NCI-H446 (cell line): ENCODE measurements around the gene C2CD2.

Experiments used
- DNase-seq, 2 experiments: peaks; one replicate each; lab custom pipeline; 2025; lab: John Stamatoyannopoulos, UW

C2CD2 gene

DNA sequence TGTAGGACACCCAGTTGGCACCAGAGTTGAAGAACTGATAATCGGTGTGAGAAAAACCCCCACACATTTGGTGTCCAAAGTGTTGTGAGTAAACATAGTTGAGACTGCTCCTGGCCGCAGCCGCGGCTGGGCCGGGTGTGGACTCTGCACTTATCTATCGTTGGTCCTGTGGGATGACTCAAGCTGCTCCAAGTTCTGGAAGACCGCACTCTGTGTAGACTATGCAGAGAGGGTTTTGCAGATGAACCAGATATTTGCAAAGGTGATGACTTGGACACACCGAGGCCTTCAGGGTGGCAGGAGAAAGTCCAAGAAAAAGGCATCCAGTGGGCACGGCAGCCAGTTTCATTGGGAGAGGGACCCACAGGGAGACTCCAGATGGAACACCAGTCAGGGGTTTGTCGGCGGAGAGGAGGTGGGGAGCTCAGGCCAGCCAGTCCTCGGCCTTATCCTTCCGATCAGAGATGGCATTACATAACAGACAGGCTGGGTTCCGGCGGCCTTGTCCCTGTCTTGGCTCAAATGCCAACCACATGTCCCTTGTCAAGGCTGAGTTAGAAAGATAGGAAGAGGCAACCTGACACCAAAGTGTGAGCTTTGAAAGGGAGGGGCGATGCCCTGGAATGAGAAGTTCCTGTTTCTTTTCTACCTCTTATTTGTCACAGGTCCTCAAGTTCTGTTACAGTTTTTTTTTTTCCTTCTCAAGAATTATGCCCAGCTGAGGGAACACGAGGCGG is 21.1 kb downstream of the C2CD2 start:
- DNase-seq, result no peak

DNA sequence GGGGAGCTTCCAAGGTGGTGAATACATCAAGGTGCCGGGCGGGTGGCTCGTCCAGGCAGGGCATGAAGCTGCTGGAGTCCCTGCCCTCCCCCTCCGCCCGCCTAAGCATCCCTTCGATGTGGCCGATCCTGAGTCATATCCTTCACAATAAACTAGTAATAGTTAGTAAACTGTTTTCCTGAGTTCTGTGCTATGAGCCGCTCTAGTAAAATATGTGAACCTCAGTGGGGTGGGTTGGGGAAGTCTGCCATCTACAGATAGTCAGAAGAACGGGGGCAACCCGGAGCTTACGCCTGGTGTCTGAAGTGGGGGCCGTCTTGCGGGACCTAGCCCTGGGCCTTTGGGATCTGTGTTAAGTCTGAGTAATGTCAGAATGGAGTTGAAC is 21.6 kb downstream of the C2CD2 start:
- DNase-seq, result no peak

DNA sequence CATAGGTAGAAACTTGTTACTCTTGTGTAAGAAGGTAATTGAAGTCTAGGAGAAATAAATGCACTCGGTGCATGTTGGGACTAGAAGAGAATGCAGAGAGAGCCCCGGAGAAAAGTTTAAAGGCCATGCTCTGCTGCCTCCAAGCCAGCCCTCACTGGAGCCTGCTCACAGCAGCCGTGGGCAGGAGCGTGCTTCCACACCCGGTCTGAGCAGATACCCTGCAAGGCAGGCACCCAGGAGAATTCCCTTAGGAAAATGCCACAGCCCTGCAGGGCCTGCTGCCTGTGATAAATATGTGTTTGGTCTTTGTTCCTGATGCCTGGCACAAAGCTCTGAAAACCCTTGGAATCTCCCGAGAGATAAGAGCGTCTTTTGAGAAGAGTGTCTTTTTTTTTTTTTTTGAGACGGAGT is 22.8 kb downstream of the C2CD2 start:
- DNase-seq, result no peak

DNA sequence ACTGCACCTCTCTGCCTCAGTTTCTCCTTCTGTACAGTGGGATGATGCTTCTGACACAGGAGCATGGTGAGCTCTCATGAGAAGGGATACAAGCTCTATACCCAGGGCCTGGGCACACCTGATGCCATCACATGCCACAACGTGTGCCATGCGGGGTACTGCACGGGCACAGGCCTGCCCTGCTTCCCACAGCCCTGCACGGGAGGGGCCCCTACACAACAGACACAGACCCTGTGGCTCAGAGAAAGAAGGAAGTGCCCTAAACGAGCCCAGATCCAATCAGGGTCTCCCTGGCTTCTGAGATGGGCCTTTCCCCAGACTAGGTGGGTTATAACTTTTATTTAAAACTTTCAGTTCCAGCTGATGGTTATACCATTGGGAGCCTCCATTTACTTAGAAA is 24.6 kb downstream of the C2CD2 start:
- no peak for DNase-seq

DNA sequence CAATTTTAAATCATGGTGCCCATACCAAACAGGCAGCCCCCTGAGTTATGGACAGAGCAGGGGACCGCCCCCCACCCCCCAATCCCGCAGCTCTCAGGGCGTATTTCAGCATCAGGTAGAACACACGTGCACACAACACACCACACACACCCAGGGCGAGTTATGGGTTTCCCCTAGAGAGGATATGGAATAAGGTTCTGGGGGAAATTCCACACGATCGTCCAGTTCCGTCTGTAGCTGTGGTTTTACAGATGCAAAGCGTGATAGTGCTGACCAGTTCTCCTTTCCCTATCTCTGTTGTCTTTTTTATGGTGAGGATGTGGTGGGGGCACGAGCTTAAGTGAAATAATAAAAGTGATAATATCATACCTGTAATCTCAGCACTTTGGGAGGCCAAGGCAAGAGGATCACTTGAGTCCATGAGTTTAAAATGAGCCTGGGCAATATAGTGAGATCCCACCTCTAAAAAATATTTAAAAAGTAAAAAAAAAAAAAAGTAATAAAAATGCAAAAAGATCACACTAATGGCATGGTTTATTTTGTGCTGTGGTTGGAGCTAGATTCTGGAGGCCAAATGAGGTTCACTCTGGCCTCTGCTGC is 25.1 kb downstream of the C2CD2 start:
- DNase-seq, result no peak

DNA sequence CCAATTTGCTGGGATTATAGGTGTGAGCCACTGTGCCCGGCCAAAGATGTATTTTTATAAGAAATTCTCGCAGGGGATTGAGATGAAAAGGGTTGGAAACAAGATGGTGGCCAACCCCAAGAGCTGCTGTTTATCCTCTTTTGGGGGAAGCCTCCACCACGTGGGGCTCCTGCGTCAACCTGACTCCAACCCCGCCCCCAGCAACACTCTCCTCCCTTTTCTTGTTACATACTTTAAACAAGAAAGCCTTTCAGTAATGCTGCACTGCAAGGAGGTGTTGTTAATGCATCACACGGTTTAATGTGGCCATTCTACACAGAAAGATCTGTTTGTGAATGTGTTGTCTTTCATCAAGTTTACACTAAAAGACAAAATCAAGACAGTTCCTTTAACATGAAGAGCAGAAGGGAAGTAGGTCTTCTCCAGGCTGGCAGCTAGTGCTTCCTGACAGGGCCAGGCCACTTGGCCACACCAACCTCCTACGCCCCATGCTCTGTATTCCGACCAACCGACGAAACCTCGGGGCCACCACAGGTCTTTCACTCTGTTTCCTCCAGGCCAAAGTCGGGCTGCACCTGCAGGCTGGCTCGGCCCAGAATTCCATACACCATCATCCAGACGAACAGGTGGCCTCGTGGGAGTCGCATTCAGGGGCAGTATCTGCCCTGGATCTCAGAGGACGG is 25.9 kb downstream of the C2CD2 start:
- DNase-seq, result no peak

DNA sequence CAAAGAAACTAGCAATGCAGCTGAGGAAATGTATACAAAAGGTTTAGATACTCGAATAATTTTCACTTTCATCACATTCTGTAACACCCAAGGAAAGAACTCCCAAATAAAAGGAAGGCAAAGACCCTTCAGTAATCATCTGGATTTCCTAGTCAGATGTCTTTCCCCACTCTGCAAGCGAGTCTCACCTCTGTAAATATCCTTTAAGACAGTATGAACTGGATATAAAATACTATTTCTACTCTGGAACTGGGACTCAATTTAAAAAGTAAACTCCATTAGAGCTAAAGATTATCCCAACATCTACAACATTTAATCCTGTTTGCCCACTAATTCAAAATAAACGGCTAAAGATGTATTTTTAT is 27.0 kb downstream of the C2CD2 start:
- no peak for DNase-seq

DNA sequence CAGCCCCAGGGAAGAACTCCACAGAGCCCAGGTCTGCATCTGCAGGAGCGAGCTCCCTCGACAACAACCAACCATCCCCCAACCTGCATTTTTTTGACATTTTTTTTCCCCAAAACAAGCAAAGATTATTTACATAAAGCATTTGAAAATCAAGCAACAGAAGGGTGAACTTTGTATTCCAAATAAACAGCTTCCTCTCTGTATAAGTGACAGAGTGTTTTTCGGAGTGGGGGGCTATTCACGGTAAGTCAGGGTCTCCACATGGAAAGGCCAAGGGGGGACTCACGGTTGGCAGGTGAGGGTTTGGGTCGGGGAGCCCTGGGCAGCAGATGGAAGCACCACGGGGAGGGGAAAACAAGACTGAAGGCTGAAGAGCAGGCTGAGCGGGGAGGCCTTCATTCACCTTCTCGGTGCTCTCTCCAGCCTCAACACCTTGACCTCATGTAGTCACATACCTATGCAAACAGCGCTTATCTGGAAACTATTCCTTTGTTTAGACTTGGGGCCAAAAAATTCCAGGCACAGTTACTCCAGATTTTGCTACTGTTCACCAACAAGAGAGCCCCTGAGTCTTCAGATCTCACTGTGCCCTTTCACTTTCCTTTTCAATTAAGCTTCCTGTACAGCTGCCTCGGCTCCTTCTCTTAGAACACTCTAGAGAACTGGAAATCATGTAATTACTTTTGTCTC is 27.6 kb downstream of the C2CD2 start:
- DNase-seq, result no peak

DNA sequence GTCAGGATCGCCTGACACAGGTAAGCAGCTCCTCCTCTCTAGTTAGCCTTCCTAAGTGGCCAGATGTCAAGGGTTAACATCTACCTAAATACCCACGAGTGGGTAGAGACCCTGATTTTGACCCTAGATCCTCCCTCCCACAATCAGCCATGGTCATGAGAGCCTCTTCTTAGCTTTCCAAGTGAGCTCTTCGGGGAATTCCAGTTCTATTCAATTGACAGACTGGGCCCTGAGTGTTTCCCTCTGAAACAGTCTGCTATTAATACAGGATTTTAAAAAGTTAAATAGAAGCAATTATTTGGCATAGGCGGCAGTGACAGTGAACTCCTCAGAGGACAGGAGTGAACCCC is 28.1 kb downstream of the C2CD2 start:
- no peak for DNase-seq

DNA sequence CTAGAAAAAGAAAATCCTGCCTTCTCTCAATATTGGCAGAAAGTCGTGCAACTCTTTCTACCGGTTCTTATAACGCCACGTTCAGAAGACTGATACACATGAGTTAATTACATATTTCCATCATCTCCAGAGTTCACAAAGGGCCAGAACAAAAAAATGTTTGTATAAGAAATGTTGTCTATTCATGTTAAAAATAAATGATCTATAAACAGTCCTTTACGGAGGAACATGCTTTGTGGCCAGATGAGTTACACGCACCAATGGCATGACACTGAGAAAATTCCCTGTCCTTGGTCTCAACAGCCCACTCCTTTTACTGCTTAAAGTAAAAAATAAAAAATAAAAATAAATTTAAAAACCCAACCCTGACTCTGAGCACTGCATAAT is 29.5 kb downstream of the C2CD2 start:
- no peak for DNase-seq

DNA sequence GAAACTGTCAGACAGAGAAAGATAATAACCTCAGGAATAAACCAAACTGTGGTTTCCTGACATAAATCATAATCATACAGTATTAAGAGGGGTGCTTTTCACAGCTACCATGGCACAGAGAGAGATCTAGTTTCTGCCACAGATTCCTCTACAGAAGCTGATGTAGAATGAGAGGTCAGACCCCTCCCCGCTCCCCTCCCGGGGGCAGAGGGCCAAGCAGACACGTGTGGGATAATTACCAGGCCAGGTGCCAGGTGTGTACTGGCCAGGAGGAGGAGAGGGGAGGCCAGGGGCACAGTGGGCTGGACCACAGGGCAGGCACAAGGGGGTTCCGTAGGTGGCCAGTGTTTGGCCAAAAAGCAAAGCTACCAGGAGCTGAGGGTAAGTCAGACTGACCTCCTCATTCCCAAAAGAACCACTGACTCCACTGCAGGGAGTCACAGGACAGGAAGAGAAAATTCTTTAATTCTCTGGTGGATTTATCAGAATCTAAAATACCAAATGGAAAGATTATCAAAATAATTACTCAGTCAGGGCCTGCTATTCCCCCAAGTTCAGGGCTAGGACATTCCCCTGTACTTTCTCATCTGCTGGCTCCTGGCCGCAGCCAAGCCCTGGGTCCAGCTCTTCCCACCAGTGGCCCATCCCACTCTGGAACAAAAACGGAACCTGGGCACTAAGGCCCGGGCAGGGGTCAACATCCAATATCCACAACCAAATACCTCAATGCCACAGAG is 30.0 kb downstream of the C2CD2 start:
- DNase-seq, result no peak

DNA sequence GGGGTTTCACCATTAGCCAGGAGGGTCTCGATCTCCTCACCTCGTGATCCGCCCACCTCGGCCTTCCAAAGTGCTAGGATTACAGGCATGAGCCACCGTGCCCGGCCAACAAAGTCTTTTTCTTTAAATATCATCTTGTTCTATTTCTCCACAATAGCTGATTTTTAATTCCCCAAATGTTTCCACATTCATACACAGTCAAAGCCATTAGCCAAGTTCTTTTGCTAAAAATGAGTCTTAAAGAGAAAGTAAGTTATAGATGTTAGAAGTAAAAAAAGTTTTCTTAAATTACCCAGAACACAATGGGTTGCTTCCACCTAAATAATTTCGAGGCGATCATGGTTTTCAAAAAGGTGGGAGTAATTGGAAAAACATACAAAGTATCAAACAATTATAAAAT is 30.6 kb downstream of the C2CD2 start:
- DNase-seq, result no peak

DNA sequence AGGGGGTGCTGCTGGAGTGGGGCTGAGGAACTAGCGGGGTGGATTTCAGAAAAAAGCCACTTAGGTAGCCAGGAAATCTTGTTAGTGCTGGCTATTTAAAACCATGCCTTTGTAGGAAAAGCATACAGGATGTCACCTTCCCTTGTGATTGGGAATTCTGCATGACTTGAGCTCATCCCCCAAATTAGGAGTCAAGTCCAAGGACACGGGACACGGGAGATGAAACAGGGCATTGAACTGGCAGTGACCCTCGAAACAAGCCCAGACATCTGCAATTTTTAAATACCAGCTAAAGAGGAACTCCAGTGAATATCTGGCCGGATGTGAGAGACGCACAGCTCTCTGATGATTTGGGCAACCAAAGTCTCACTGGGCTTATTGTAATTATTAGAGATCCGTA is 32.8 kb downstream of the C2CD2 start:
- DNase-seq, result no peak

DNA sequence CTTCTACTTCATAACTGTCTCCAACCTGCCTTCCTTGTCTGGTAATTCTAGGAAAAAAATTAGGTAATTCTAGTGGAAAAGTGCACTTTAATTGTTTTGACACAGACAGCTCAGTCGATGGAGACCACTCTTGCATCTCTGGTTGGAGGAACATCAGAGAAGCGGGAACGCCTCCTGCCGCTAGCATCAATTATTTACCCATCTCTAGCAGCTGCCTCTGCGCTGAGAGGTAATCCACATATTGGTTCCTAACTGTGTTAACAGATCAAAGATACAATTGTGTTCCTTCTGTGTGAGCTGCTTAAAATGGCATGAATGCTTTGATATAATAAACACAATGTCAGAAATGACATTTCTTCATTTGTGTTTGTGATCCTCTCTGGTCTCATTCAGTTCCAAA is 33.3 kb downstream of the C2CD2 start:
- no peak for DNase-seq

DNA sequence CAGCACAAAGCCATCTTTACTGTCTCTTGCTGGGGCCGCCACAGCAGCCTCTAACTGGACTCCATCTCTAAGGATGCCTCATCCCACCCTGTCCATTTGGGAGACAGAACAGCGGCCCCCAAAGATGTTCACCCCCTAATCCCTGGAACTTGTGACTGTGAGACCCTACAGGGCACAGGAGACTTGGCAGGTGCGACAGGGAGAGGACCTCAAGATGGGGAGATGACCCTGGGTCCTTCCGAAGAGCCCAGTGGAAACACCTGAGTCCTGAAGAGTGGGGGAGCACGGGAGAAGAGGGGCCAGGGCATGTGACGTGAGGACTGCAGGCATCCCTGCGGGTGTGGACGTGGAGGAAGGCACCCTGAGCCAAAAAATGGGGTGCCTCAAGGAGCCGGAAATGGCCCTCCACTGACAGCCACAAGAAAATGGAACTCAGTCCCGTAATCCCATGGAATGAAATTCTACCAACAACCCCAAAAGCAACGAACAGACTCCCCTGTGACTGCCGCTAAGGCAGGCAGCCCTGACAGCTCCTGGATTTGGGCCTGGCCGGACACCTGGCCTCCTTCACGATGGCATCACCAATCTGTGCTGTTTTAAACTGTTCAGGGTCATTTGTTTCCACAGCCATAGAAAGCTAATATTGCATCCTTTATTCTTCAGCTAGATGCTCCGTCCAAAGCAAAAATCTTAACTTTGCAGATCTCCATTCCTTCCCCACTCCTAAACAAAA is 34.0 kb downstream of the C2CD2 start:
- DNase-seq, result no peak

DNA sequence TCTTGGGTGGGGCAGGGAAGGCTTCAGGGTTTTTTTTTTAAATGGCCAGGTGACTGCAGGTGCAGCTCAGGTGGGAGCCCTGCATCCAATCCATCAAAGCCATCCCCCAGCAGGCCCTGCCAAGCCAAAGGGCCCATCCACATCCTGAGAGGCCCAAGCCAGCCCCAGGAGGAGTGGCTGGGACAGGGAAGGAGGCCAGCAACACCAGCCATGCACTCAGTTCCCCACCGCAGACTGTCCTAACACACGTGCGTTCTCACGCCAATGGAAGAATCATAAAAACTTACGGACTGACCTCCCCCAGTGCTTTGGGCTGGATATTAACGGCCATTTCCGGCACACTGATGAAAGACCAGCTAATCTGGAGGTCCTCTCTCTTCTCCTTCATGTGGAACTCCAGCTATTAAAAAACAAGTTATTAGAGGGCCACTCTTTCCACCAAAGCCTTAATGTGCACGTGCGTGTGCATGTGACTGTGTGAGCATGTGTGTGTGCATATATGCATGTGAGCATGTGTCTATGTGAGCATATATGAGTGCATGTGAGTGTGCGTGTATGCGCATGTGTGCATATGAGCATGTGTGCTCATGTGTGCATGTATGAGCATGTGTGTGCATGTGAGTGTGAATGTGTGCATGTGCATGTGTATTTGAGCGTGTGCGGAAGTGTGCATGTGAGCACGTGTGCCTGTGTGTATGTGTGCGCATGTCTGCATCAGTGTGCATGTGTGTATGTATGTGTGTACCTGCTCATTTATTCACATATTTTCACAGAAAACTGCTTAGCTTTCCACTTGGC is 35.1 kb downstream of the C2CD2 start:
- no peak for DNase-seq

DNA sequence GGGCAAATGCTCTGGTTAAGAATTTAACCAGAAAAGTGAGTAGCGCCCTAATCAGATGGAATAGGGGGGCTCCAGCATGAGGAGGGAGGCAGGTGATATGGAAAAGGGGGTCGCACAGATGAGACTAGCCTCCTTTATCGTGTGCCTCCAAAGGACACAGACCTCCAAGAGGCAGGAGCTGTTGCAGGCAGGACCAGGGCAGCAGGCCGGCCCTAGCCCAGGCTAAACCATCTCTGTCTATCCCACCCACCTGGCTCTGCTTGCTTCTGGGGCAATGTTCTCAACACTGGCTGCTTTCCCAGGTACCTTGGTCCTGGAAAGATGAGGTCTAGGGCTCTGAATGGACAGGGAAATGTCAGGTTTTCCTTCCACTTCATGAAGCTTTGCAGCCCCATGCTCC is 36.3 kb downstream of the C2CD2 start:
- no peak for DNase-seq

DNA sequence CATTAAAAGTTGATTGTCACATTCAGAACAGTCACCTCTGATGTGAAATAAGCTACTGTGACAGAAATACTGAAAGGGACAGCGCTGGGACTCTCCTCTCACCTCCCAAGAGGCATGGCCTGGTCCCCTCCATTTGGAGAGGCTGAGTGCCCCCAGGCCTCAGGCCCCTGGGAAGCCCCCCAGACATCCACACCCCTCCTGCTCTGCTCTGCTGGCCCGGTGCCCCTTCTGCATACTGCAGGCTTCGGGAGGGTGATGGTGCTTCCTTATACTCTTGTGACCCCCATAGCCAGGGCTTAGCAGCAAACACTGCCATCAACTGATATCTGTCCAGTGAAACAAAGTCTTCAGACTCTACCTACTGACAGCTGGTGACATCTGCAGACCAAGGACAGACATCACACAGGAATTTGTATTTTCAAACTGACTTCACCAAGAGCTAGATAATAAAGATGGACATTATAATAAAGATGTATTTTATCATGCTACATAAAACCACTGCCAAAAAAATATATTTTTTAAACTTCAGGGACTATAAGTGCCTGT is 36.9 kb downstream of the C2CD2 start:
- DNase-seq, result no peak

DNA sequence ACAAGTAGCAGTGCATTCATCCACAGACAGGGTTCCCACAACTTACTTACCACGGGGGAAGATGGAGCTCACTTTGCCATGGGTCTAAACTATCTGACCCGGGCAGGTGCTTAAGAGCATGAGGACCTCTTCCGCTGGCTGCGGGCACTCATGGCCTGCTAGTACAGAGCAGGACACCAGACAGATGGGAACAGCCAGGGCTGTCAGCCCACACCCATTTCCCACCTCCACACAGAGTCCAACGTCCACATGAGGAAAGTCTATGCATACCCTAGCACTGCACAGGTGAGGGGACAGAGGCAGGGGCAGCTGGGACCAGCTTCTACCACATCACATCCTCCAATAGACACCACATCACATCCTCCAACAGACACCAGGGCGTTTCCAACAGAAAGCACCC is 38.9 kb downstream of the C2CD2 start:
- no peak for DNase-seq

DNA sequence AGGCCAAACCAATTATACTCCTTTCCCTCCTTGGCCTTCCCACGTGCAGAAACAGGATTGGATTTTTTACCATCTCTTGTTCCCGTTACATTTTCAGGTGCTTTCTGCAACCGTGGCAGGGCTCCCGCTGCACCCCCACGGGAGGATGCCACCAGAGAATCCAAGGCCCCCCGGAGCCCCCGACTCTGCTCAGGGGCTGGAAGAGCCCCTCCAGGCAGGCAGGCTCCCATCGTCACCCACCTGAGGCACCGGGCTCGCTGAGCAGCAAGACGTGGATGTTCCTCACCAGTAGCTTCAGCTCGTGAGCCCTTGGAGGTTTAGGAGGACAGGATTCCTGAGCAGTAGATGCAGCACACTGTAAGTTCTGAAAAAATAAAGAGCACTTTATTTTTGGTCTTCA is 39.5 kb downstream of the C2CD2 start:
- no peak for DNase-seq

DNA sequence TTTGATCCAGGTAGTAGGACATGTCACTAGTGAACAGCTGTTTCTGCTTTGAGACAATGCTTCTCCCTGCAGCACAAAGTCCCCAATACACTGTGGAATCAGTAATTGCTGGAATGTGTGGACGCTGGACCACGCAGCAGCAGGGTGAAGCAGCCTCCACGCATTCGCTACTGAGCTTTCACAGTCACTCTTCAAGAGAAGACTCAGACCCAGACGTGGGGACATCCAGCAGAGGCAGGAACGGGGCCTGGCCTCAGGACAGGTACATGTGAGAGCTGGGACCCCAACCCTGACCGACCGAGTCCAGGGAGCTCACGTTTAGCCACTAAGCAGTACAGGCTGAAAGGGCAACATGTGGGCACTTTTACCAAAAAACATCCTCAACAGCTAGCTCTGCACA is 40.6 kb downstream of the C2CD2 start:
- DNase-seq, result no peak
